Gastroesophageal sphincter (tissue), 4 donors: ENCODE results near the gene CEP112. TPM values are rescaled to one million over a fixed set of nuclear protein-coding genes. Genes with fewer than 3 reads are reported as not detected.

Experiments used
- ATAC-seq: fragments of 150-250 bp; one replicate; pipeline ENCODE4 v1.9.1; 2016; ENCODE audit warnings: mild to moderate bottlenecking, moderate library complexity
- H3K27ac ChIP-seq, 4 donors: fragments of 200-600 bp; sonication (generic) in 3 of 4; 1 replicate in 3 of 4; 2 replicates in 1 of 4; pipeline ENCODE4 v1.5.1; 2016 to 2019
- H3K27me3 ChIP-seq: fragments of 200-600 bp; sonication (generic); one replicate; pipeline ENCODE4 v1.5.1; 2019
- H3K36me3 ChIP-seq, 2 donors: fragments of 200-600 bp; sonication (generic); one replicate each; pipeline ENCODE4 v1.5.1; 2019; ENCODE audit warnings: control low read depth in 1 of 2
- H3K4me1 ChIP-seq, 3 donors: fragments of 200-600 bp; sonication (generic); 1 replicate in 2 of 3; 2 replicates in 1 of 3; pipeline ENCODE4 v1.5.1; 2016 to 2019; ENCODE audit warnings: control low read depth in 2 of 3
- H3K4me3 ChIP-seq, 2 donors: fragments of 200-600 bp; sonication (generic); one replicate each; pipeline ENCODE4 v1.5.1; 2019; ENCODE audit warnings: mild to moderate bottlenecking in 1 of 2, moderate library complexity in 1 of 2
- H3K9me3 ChIP-seq, 3 donors: fragments of 200-600 bp; sonication (generic); one replicate each; pipeline ENCODE4 v1.5.1; 2017 to 2019; ENCODE audit warnings: control low read depth in 2 of 3
- CTCF ChIP-seq, 4 experiments: fragments of 200-600 bp in 2 of 4; fragments of 450-650 bp in 2 of 4; sonication (generic) in 1 of 4; IDR thresholded peaks; one replicate each; pipeline ENCODE4 v1.5.1; 2017 to 2019; ENCODE audit warnings: antibody characterized with exemption in 4 of 4, mild to moderate bottlenecking in 2 of 4, moderate library complexity in 2 of 4
- EP300 ChIP-seq: sonication (generic); formaldehyde crosslinking; IDR thresholded peaks from one replicate; pipeline ENCODE4 v1.6.1; 2017; ENCODE audit warnings: antibody characterized with exemption, mild to moderate bottlenecking
- POLR2A ChIP-seq, 2 donors: fragments of 450-650 bp; IDR thresholded peaks; one replicate each; pipeline ENCODE4 v1.6.1; 2017; ENCODE audit warnings: antibody characterized with exemption in 2 of 2, mild to moderate bottlenecking in 2 of 2, moderate library complexity in 1 of 2
- POLR2AphosphoS5 ChIP-seq: sonication (generic); formaldehyde crosslinking; IDR thresholded peaks from one replicate; pipeline ENCODE4 v1.6.1; 2017; ENCODE audit warnings: antibody characterized with exemption
- WGBS, 2 donors: methylation state at CpG; one replicate each; pipeline ENCODE4 v1.1.5; 2018; ENCODE audit warnings: low coverage in 1 of 2; 5-methylcytosine and 5-hydroxymethylcytosine counted together
- total RNA-seq, 4 donors: library from RNA; depleted of rRNA; stranded (reverse); fragments of >200 nt; gene quantifications; one replicate each; pipeline ENCODE4 v1.1.0, GENCODE V29; 2016

CEP112 gene
- total RNA-seq, 4 donors from 2014 or later = 21.9 to 38.2 (median 27.0) TPM

- H3K4me3 ChIP-seq = no peak overlapping the region
- H3K27me3 ChIP-seq = no peaks in the 10 kb centered on the region
- TF ChIP-seq EP300 (no peak), POLR2AphosphoS5 (no peak), CTCF (IDR thresholded peaks at IDR 0.05) (no peak), POLR2A (IDR thresholded peaks at IDR 0.05) (no peak)
- 83% methylated on average over 1 of the region's 5 CpGs; no CpG with 5 or more reads in 1 of the 2 donors for WGBS, 2 donors
- H3K27ac ChIP-seq = no peak overlapping the region
- peaks cover 0 to 8% (median 6%) of the 10 kb centered on the region in 3 donors for H3K4me1 ChIP-seq
- H3K9me3 ChIP-seq = no peaks in the 10 kb centered on the region
- no peaks in the 10 kb centered on the region for H3K36me3 ChIP-seq
- no peak for ATAC-seq
These were observed 602.6 kb downstream of the CEP112 start for GRCh38 chr17:65589321-65589720.

DNA sequence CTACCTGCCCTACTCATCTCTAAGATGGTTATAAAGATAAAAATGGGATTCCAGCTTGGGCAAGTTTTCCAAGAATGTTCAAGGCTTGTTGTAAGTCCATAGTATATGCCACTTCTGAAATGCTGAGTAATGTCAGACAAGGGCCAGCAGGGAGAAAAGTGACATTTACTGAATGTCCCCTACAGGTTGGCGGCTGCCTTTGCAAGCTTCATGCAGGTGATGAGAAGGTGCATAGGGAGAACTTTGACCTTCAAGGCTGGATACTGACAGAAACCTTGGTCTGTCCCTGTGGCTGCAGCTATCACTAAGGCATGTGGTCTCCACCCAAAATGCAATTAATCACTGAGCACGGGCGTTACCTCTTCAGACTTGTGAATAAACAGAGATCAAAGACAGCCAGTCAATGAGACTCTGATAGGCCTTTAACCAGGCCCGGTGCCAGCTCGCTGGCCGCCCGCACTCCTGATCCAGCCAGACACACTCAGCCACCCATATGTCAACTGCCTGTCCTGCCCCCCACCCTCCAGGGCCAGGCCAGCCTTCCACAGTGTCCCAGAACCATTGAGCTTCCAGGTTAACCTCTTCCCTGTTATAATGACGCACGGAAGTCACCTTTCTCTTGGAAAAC, 603.6 kb downstream of the CEP112 start:
- no peak for TF ChIP-seq EP300
- no peak for TF ChIP-seq POLR2A (IDR thresholded peaks at IDR 0.05)
- TF ChIP-seq CTCF (IDR thresholded peaks at IDR 0.05) = no peak
- TF ChIP-seq POLR2AphosphoS5 = no peak
- Histone ChIP-seq H3K27me3 (no peaks in the 10 kb centered on the region), H3K27ac (no peak overlapping the region), H3K9me3 (no peaks in the 10 kb centered on the region), H3K4me1 (peaks cover 0 to 9% (median 0%) of the 10 kb centered on the region in 3 donors), H3K4me3 (no peak overlapping the region), H3K36me3 (no peaks in the 10 kb centered on the region)
- 76 to 77% methylated on average over 5 to 6 of the region's 9 CpGs for WGBS, 2 donors
- ATAC-seq = no peak

DNA sequence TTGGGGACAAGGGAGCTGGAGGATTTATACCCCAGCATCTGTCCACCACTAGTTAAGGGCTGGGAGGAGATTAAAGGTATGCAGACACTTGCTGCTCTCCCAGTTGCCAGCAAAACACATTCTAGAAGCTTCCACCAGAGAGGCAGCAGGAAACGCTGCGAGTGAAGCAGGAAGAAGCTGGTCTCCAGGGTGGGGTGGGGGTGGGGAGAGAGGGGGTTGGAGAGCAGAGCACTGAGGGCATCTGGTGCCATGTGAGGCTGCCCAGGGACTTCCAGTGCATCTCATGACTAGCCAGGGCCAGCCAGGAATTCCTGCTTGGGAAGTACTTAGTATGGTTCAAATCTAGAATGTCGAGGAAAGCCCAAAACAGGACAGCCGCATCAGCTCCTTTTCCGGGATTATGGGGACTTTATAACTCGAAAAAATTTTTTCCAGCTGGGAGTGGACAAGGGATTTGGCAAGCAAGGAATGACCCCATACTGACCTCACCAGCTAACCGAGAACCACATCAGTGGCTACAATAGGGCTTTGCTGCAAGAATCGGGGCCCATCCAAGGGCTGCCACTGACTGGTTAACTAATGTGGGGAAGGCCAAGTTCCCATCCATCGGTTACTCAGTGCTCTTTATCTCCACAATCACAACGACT, 604.3 kb downstream of the CEP112 start:
- Histone ChIP-seq H3K36me3 (no peaks in the 10 kb centered on the region), H3K27me3 (no peaks in the 10 kb centered on the region), H3K4me3 (no peak overlapping the region), H3K27ac (no peak overlapping the region), H3K9me3 (no peaks in the 10 kb centered on the region), H3K4me1 (peaks cover 0 to 9% (median 0%) of the 10 kb centered on the region in 3 donors)
- ATAC-seq = no peak
- TF ChIP-seq POLR2A (IDR thresholded peaks at IDR 0.05) = no peak
- no peak for TF ChIP-seq EP300
- no peak for TF ChIP-seq CTCF (IDR thresholded peaks at IDR 0.05)
- TF ChIP-seq POLR2AphosphoS5 = no peak
- 44 to 80% methylated on average over 1 to 5 of the region's 10 CpGs for WGBS, 2 donors

DNA sequence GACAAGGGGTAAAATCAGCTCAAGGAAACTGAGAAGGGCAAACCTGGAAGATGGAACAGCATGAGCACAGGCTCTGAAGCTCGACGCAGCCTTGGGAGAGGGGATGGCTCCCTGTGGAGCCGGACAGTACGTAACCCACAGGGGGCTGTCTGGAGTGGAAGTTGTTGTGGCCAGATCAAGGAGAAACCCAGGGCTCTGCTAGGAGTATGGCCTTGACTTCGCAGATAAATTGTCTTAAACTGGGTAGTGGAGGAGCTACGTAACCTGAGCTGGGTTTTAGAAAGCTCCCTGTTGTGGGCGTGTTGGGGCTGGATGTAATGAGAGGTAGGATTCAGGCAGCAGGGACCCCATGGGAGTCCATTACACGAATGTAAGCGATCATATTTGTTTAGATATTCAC, 605.0 kb downstream of the CEP112 start:
- TF ChIP-seq EP300 (no peak), POLR2AphosphoS5 (no peak), CTCF (IDR thresholded peaks at IDR 0.05) (no peak), POLR2A (IDR thresholded peaks at IDR 0.05) (no peak)
- H3K9me3 ChIP-seq = no peaks in the 10 kb centered on the region
- H3K27me3 ChIP-seq = no peaks in the 10 kb centered on the region
- no peaks in the 10 kb centered on the region for H3K36me3 ChIP-seq
- H3K4me1 ChIP-seq = peaks cover 0 to 9% (median 0%) of the 10 kb centered on the region in 3 donors
- no peak overlapping the region for H3K27ac ChIP-seq
- no peak for ATAC-seq
- H3K4me3 ChIP-seq = no peak overlapping the region
- 78 to 96% methylated on average over 5 to 9 of the region's 9 CpGs for WGBS, 2 donors

Other genes with a start within 250 kb of the CEP112 start
- not detected for gene APOH, start 37.3 kb upstream of the CEP112 start, total RNA-seq
- 10 to 100 TPM; 26.0 to 89.0 (median 32.8) TPM for gene PRKCA, start 110.5 kb upstream of the CEP112 start, total RNA-seq